Renal cortex interstitium (tissue), 11 donors: ENCODE results near the gene TNFRSF8. TPM values are rescaled to one million over a fixed set of nuclear protein-coding genes. Genes with fewer than 3 reads are reported as not detected.
"Not testable (repeated sequence)": the region's sequence is repeated elsewhere in the genome, so short reads cannot be mapped to it uniquely, and the experiment has no call there.

Experiments
- DNase-seq, 11 donors: peaks; one replicate each; pipeline ENCODE4 v3.0.0-alpha.2; 2013; ENCODE audit warnings: low read depth in 9 of 11, low spot score in 4 of 11; ENCODE audit errors: extremely low read depth in 1 of 11
- polyA plus RNA-seq, 3 donors: library from polyadenylated mRNA; unstranded; fragments of 120-200 nt; gene quantifications; one replicate each; pipeline ENCODE4 v1.2.1, GENCODE V29; 2013; ENCODE audit not compliant: insufficient read length in 3 of 3

Gene TNFRSF8
- polyA plus RNA-seq, 3 donors: 0.32 to 0.55 (median 0.44) TPM

- DNase-seq: no peak
Observed at GRCh38 chr1:12035312-12035711, 27.8 kb upstream of the TNFRSF8 start.

- DNase-seq: no peak
Observed at GRCh38 chr1:12037486-12038355, 25.4 kb upstream of the TNFRSF8 start.

GRCh38 chr1:12038356-12039163, 24.5 kb upstream of the TNFRSF8 start:
- DNase-seq: no peak

GRCh38 chr1:12039164-12039525, 24.0 kb upstream of the TNFRSF8 start:
- no peak for DNase-seq

GRCh38 chr1:12039824-12040456, 23.2 kb upstream of the TNFRSF8 start:
- DNase-seq: not testable (repeated sequence)

GRCh38 chr1:12040457-12041051, 22.5 kb upstream of the TNFRSF8 start:
- DNase-seq: no peak

- not testable (repeated sequence) for DNase-seq
Observed at GRCh38 chr1:12044187-12044877, 18.8 kb upstream of the TNFRSF8 start.

- DNase-seq: no peak
Observed at GRCh38 chr1:12046749-12047119, 16.4 kb upstream of the TNFRSF8 start.

GRCh38 chr1:12047120-12047876, 15.8 kb upstream of the TNFRSF8 start:
- DNase-seq: no peak

- no peak for DNase-seq
Observed at GRCh38 chr1:12048372-12048771, 14.7 kb upstream of the TNFRSF8 start.

- DNase-seq: no peak
Observed at GRCh38 chr1:12049616-12050015, 13.5 kb upstream of the TNFRSF8 start.

GRCh38 chr1:12051361-12051760, 11.7 kb upstream of the TNFRSF8 start:
- no peak for DNase-seq

- DNase-seq: peak in 1 of 11 donors; percentile 32
Observed at GRCh38 chr1:12052008-12052573, 11.0 kb upstream of the TNFRSF8 start.

GRCh38 chr1:12052997-12053686, 10.0 kb upstream of the TNFRSF8 start:
- no peak for DNase-seq

GRCh38 chr1:12053752-12054548, 9.2 kb upstream of the TNFRSF8 start:
- DNase-seq: no peak

GRCh38 chr1:12055259-12055658, 7.8 kb upstream of the TNFRSF8 start:
- DNase-seq: no peak
